T-helper 17 cell (primary cell): ENCODE measurements around the gene LRRC17. TPM values are rescaled to one million over a fixed set of nuclear protein-coding genes. Genes with fewer than 3 reads are reported as not detected.
"Not testable (repeated sequence)": the region's sequence is repeated elsewhere in the genome, so short reads cannot be mapped to it uniquely, and the experiment has no call there.

ENCODE experiments used
- ATAC-seq: fragments of 150-1000 bp; cut with Tn5 transposase; 2 replicates; pipeline ENCODE4 v1.10.0; 2021; ENCODE audit warnings: mild to moderate bottlenecking, moderate library complexity
- DNase-seq, 3 donors: peaks; one replicate each; pipeline versions ENCODE4 v3.0.0 to v3.0.0-alpha.2; 2020 to 2021
- H3K9me3 ChIP-seq: one replicate; pipeline ENCODE4 v1.7.0; 2013; ENCODE audit warnings: low read length, mild to moderate bottlenecking; ENCODE audit not compliant: control insufficient read depth, poor library complexity, severe bottlenecking
- H3K27ac Mint-ChIP-seq: one replicate; pipeline ENCODE4 v1.8.0; 2022; ENCODE audit warnings: mild to moderate bottlenecking, moderate library complexity, mixed read lengths
- H3K27me3 Mint-ChIP-seq: one replicate; pipeline ENCODE4 v1.8.0; 2022; ENCODE audit warnings: mixed read lengths
- H3K36me3 Mint-ChIP-seq: one replicate; pipeline ENCODE4 v1.8.0; 2022; ENCODE audit warnings: low read depth, mixed read lengths
- H3K4me1 Mint-ChIP-seq: one replicate; pipeline ENCODE4 v1.8.0; 2022; ENCODE audit warnings: mild to moderate bottlenecking, mixed read lengths
- H3K4me3 Mint-ChIP-seq: one replicate; pipeline ENCODE4 v1.8.0; 2022; ENCODE audit warnings: mild to moderate bottlenecking, moderate library complexity, mixed read lengths
- total RNA-seq, 4 donors: library from RNA in 2 of 4; stranded (reverse) in 2 of 4; gene quantifications; one replicate each; pipeline ENCODE4 v1.2.3 and lab custom pipeline; 2022 to 2026

Gene LRRC17
- total RNA-seq, 2 donors from 2014 or later = 0.86 TPM; not detected in 1

DNA sequence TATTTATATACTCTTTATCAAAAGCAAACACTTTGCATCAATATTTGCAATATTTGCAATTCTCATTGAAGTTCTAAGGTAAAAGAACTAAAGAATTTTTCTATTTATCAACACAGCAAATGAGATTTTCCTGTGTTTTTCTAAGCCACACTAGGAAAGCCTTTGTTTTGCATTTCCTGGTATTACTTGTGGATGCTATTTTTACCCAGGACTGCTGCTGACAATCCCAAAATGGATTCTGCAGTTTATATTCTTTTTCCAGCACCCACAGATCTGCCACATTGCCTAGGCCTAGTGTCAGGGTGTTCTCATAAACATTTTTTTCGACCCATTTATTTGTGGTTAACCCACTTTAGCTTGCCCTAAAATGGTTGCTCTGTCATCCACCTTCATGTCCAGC, 25.9 kb downstream of the LRRC17 start:
- DNase-seq (no peak), ATAC-seq (no peak)
- H3K4me1 Mint-ChIP-seq = no peaks in the 10 kb centered on the region
- H3K4me3 Mint-ChIP-seq = no peak overlapping the region
- no peaks in the 10 kb centered on the region for H3K36me3 Mint-ChIP-seq
- no peaks in the 10 kb centered on the region for H3K27me3 Mint-ChIP-seq
- no peak overlapping the region for H3K27ac Mint-ChIP-seq
- no peaks in the 10 kb centered on the region for H3K9me3 ChIP-seq

DNA sequence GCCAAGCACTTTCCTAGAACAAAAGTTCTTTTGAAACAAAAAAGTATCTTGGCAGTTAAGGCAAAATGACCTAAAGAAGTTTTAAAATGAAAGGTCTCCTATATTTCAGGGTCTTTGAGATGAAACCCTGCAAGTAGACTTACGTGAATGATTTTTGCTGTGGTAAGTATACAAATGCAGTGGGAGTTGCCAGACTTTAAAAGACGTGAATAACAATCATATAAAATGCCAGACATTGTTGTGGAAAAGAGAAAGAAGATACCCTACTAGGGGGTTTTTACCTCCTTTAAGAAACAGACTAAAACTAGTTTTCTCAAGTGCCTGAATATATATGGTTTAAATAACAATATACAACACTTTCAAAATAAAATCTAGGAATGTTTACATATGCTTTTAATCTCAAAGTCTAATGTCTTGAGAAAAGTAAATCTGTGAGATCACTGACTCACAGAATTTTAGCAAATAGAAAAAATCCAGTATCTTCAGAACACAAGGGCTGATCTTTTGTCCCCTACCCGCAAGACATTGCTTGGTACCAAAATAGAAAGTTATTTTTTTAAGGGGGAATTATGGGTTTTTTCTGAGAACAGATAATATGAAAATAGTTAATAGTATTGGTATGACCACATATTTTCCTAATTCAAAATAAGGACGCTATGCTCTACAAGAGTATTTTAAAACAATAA, 29.5 kb downstream of the LRRC17 start:
- ATAC-seq (no peak), DNase-seq (no peak)
- H3K27ac Mint-ChIP-seq = no peak overlapping the region
- no peaks in the 10 kb centered on the region for H3K4me1 Mint-ChIP-seq
- H3K9me3 ChIP-seq = no peaks in the 10 kb centered on the region
- H3K36me3 Mint-ChIP-seq = no peaks in the 10 kb centered on the region
- no peaks in the 10 kb centered on the region for H3K27me3 Mint-ChIP-seq
- no peak overlapping the region for H3K4me3 Mint-ChIP-seq

DNA sequence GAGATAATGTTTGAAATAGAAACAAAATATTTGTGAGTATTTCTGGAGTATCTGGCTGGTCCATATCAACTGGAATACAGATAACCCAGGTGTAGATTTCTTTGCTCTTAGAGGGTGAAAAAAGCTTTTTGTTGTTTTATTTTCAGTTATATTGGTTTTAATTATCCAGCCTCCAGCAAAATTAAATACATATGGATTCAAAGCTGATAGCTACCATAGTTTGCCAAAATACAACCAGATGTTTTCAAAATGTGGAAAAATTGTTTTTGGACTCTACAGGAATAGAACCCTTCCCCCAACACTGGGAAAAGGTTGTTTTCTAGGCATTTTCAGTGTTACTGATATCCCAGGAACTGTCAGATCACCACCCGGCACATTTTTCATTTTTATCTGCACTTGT, 30.1 kb downstream of the LRRC17 start:
- no peak for DNase-seq
- Mint-ChIP-seq H3K4me3 (no peak overlapping the region), H3K27ac (no peak overlapping the region), H3K4me1 (no peaks in the 10 kb centered on the region), H3K27me3 (no peaks in the 10 kb centered on the region), H3K36me3 (no peaks in the 10 kb centered on the region)
- H3K9me3 ChIP-seq = no peaks in the 10 kb centered on the region
- no peak for ATAC-seq

DNA sequence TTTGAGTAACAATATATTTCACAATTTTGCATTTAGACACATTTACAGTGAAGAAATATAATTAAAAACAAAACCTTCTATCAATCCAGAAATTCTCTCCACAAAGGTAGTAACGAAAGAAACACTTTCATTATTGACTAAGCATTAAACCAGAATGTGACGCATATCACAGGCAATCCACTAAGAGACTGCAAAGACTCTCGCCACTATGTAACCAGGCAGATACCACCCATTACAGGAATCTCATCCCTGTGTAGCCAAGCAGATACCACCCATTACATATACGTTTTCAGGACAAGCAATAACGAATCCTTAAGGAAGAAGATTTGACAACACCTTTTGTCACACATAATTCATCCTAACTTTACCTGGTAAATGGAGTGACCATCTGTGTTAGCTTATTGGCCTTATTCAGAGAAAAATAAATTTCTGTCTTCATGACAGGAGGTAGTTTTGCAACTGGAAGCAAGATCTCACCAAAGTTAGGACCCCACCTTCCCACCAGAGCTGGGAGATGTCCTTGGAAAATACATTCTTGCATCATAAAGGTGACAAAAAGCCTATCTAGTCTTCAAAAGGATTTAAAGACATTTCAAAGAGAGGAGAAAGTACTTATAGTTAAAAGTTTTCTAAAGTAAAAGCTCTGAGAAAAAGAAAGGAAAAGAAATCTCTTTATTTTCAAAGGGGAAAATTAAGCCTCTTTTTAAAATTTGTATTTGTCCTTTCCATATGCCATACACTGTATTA, 30.8 kb downstream of the LRRC17 start:
- Mint-ChIP-seq H3K4me3 (no peak overlapping the region), H3K27me3 (no peaks in the 10 kb centered on the region), H3K36me3 (no peaks in the 10 kb centered on the region), H3K4me1 (no peaks in the 10 kb centered on the region), H3K27ac (no peak overlapping the region)
- H3K9me3 ChIP-seq = no peaks in the 10 kb centered on the region
- DNase-seq = no peak
- ATAC-seq = no peak

DNA sequence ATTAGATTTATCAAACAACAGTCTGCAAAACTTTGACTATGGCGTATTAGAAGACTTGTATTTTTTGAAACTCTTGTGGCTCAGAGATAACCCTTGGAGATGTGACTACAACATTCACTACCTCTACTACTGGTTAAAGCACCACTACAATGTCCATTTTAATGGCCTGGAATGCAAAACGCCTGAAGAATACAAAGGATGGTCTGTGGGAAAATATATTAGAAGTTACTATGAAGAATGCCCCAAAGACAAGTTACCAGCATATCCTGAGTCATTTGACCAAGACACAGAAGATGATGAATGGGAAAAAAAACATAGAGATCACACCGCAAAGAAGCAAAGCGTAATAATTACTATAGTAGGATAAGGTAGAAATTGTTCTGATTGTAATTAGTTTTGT, 31.4 kb downstream of the LRRC17 start:
- DNase-seq (no peak), ATAC-seq (no peak)
- no peaks in the 10 kb centered on the region for H3K27me3 Mint-ChIP-seq
- H3K27ac Mint-ChIP-seq = no peak overlapping the region
- H3K9me3 ChIP-seq = no peaks in the 10 kb centered on the region
- H3K36me3 Mint-ChIP-seq = no peaks in the 10 kb centered on the region
- no peak overlapping the region for H3K4me3 Mint-ChIP-seq
- H3K4me1 Mint-ChIP-seq = no peaks in the 10 kb centered on the region

DNA sequence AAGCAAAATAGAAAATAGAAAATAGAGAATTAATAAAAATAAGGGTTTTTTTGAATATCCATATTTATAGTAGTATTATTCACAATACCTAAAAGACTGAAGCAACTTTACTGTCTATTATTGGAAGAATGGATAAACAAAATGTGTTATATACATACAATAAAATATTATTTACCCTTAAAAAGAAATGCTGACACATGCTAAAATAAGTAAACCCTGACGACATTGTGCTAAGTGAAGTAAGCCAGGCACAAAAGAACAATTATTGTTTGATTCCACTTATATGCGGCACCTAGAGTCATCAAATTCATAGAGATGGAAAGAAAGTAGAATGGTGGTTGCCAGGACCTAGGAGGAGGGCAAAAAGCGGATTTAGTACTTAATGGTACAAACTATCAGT, 39.0 kb downstream of the LRRC17 start:
- no peaks in the 10 kb centered on the region for H3K4me1 Mint-ChIP-seq
- H3K27ac Mint-ChIP-seq = no peak overlapping the region
- H3K4me3 Mint-ChIP-seq = no peak overlapping the region
- ATAC-seq (no peak), DNase-seq (no peak)
- H3K36me3 Mint-ChIP-seq = no peaks in the 10 kb centered on the region
- H3K9me3 ChIP-seq = no peaks in the 10 kb centered on the region
- H3K27me3 Mint-ChIP-seq = peaks cover 5% of the 10 kb centered on the region

DNA sequence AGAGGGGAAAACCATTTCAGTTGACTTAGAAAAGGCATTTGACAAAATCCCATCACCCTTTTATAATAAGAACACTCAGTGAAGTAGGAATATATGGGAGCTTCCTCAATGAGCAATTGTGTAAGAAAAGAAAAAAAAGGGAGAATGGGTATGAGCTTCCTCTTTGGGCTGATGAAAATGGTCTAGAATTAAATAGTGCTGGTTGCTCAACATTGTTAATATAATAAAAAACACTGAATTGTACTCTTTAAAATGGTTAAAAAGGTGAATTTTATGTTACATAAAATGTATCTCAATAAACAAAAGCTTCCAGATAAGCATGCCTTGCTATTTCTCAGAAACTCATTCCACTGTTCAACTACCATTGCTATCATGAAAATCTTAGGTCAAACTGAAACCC, 40.6 kb downstream of the LRRC17 start:
- no peak overlapping the region for H3K27ac Mint-ChIP-seq
- H3K9me3 ChIP-seq = no peaks in the 10 kb centered on the region
- no peak for DNase-seq
- H3K36me3 Mint-ChIP-seq = no peaks in the 10 kb centered on the region
- peaks cover 5% of the 10 kb centered on the region for H3K27me3 Mint-ChIP-seq
- no peak for ATAC-seq
- H3K4me3 Mint-ChIP-seq = no peak overlapping the region
- H3K4me1 Mint-ChIP-seq = no peaks in the 10 kb centered on the region

DNA sequence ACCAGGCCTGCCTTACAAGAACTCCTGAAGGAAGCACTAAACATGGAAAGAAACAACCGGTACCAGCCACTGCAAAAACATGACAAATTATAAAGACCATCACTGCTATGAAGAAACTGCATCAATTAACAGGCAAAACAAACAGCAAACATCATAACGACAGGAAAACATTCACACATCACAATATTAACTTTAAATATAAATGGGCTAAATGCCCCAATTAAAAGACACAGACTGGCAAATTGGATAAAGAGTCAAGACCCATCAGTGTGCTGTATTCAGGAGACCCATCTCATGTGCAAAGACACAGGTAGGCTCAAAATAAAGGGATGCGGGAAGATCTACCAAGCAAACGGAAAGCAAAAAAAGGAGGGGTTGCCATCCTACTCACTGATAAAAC, 41.6 kb downstream of the LRRC17 start:
- not testable (repeated sequence) for ATAC-seq, H3K36me3 Mint-ChIP-seq, H3K4me3 Mint-ChIP-seq, H3K27me3 Mint-ChIP-seq, H3K4me1 Mint-ChIP-seq, H3K27ac Mint-ChIP-seq, DNase-seq, H3K9me3 ChIP-seq

DNA sequence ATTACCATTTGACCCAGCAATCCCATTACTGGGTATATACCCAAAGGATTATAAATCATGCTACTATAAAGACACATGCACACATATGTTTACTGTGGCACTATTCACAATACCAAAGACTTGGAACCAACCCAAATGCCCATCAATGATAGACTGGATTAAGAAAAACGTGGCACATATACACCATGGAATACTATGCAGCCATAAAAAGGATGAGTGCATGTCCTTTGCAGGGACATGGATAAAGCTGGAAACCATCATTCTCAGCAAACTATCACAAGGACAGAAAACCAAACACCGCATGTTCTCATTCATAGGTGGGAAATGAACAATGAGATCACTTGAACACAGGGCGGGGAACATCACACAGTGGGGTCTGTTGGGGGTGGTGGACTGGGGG, 45.2 kb downstream of the LRRC17 start:
- not testable (repeated sequence) for H3K4me3 Mint-ChIP-seq, DNase-seq, H3K36me3 Mint-ChIP-seq, ATAC-seq, H3K4me1 Mint-ChIP-seq, H3K27ac Mint-ChIP-seq, H3K9me3 ChIP-seq, H3K27me3 Mint-ChIP-seq

DNA sequence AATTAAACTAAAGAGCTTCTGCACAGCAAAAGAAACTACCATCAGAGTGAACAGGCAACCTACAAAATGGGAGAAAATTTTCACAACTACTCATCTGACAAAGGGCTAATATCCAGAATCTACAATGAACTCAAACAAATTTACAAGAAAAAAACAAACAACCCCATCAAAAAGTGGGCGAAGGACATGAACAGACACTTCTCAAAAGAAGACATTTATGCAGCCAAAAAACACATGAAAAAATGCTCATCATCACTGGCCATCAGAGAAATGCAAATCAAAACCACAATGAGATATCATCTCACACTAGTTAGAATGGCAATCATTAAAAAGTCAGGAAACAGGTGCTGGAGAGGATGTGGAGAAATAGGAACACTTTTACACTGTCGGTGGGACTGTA, 49.2 kb downstream of the LRRC17 start:
- H3K9me3 ChIP-seq, ATAC-seq, H3K27ac Mint-ChIP-seq, H3K27me3 Mint-ChIP-seq, H3K4me3 Mint-ChIP-seq, DNase-seq, H3K36me3 Mint-ChIP-seq, H3K4me1 Mint-ChIP-seq: not testable (repeated sequence)

DNA sequence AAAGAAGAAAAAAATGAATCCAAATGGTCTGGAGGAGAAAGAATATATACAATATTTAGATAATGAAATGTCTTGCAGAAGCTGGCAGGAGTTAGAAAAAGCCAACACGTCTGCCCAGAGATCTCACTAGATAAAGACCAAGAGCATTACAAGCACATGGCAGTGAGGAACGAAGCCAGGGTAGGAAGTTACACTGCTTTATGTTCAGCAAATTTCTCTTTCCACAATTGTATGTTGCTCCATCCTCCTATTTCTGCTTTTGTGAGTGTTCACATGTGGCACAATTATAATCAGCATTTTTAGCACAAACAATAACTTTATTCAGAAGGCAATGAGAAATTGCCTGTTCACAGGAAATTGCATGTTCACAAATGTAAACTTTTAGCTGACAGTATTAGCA, 53.7 kb downstream of the LRRC17 start:
- H3K36me3 Mint-ChIP-seq = no peaks in the 10 kb centered on the region
- no peak for ATAC-seq

DNA sequence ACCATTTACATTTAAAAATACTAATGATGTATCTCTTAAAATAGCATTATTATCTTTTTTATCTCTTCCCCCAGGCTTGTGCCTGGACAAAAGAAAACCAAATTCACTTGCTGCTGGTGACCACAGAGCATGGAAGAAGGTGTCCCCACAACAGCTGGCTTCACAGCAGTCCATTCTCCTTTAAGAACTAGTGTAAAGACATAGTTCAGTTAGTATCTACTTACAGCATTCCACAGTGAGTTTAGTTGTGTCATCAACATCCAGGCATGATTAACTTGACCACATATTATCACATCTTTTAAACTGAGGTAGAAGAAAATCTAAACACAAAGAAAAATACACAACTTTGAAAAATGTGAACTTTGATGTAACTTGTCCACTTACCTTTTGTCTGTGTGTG, 55.0 kb downstream of the LRRC17 start:
- no peaks in the 10 kb centered on the region for H3K9me3 ChIP-seq
- no peaks in the 10 kb centered on the region for H3K36me3 Mint-ChIP-seq
- no peaks in the 10 kb centered on the region for H3K27me3 Mint-ChIP-seq
- H3K27ac Mint-ChIP-seq = no peak overlapping the region
- H3K4me1 Mint-ChIP-seq = no peaks in the 10 kb centered on the region
- DNase-seq = no peak
- ATAC-seq = no peak
- H3K4me3 Mint-ChIP-seq = no peak overlapping the region

More for the DNA sequence above, 53.7 kb downstream of the LRRC17 start:
- H3K27me3 Mint-ChIP-seq = no peaks in the 10 kb centered on the region
- no peak overlapping the region for H3K27ac Mint-ChIP-seq
- no peak for DNase-seq
- no peaks in the 10 kb centered on the region for H3K9me3 ChIP-seq
- no peaks in the 10 kb centered on the region for H3K4me1 Mint-ChIP-seq
- no peak overlapping the region for H3K4me3 Mint-ChIP-seq

DNA sequence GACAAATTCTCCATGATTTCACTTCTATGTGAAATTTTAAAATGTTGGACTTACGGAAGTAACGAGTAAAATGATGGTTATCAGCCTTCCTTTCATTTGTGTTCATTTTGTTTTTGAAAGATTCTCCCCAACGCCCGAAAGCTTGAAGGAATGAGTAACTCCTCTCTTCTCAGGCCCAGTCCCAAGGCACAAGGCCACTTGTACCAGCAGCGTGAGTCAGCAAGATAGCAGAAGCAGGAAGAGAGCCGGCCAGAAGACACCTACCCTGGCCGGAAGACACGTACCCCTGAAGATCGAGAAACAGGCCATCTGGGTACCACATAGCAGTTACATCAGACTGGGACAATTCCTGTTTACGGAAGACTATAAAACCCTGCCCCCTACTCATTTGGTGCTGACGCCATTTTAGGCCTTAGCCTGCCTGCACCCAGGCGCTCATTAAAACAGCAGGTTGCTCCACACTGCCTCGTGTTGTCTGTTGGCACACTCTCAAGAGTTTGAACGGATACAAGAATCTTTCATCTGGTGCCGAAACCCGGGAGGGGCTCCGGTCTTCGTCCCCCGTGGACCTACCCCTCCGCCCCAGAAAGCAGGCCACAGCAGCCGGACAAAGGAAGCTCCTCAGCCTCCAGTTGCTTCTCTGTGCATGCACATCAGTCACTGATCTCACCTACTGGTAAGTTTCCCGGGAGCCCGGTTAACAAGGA, 60.4 kb downstream of the LRRC17 start:
- no peaks in the 10 kb centered on the region for H3K4me1 Mint-ChIP-seq

More for the DNA sequence above, 60.4 kb downstream of the LRRC17 start:
- DNase-seq (no peak), ATAC-seq (no peak)
- H3K27me3 Mint-ChIP-seq = peaks cover 19% of the 10 kb centered on the region
- H3K4me3 Mint-ChIP-seq = no peak overlapping the region
- H3K27ac Mint-ChIP-seq = no peak overlapping the region
- H3K9me3 ChIP-seq = no peaks in the 10 kb centered on the region
- H3K36me3 Mint-ChIP-seq = peaks cover 4% of the 10 kb centered on the region
